Keratinocyte (primary cell): Measurements from ENCODE around the gene EBNA1BP2.

Source experiments
- CTCF ChIP-seq, 3 experiments: IDR thresholded peaks in 1 of 3; conservative IDR thresholded peaks in 1 of 3; optimal IDR thresholded peaks in 1 of 3; 2 replicates in 2 of 3; 3 replicates in 1 of 3; pipeline versions ENCODE3 to v1.5.1; 2011; ENCODE audit warnings: low read length in 3 of 3, mild to moderate bottlenecking in 3 of 3, moderate library complexity in 2 of 3, control low read depth in 1 of 3, inconsistent platforms in 1 of 3; ENCODE audit not compliant: insufficient read depth in 2 of 3; ENCODE audit errors: extremely low read depth in 1 of 3
- EZH2 ChIP-seq: IDR thresholded peaks from one replicate; pipeline ENCODE4 v1.6.1; 2012; ENCODE audit warnings: inconsistent platforms, mild to moderate bottlenecking, low read length, moderate library complexity

GRCh38 chr1:43134068-43134467 is 38.0 kb downstream of the EBNA1BP2 start:
- TF ChIP-seq CTCF (optimal IDR thresholded peaks at IDR 0.05 in 1 of 3, IDR thresholded peaks at IDR 0.05 in 1 of 3, conservative IDR thresholded peaks at IDR 0.05 in 1 of 3; ENCODE audit: extremely low read depth in 1 of 3, insufficient read depth in 2 of 3, low read length in 3 of 3) (no peak), EZH2 (no peak)
